HG03066 (cell line): ENCODE results near the gene CFAP58.

Experiments
- ATAC-seq: cut with Tn5 transposase; IDR thresholded peaks from one replicate; pipeline ENCODE4 v1.9.1; 2021; ENCODE audit warnings: low read depth; ENCODE audit not compliant: unreplicated experiment

CFAP58 gene

DNA sequence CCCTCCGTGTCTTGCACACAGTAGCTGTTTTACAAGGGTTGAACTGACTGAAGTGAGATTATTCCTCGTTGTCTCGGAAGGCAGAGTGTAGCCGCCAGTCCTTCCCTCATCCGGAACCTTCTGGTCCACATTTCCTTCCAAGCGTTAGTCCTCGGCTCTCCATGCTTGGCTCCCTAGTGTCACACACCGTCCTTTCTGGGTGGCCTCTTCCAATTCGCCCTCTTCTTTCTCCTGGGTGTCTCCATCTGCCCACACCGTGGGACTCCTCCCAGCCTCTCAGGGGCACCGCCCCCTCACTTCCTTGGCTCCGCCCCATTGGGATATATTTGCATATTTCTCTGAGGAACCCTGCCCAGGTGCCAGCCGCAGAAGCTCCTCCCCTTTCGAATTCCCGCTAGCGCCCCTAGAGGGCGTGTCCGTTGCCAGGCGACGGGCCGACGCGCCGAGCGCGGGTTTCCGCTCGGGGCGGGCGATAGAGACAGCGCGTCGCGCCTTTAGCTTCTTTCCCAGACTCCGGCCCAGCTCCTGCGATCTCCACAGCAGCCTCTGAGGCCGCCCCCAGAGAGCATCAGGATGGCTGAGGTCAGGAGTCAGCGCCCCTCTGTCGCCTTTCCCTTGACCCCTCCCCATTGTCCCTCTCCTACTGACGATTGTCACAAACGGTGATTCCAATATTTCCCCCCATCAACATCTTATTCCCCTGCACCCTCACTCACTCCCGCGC lies at the start of gene CFAP58:
CFAP58 (plus strand) TSS at position 509 of the 724 bp plus-strand sequence; CDS start at position 574, 65 bp downstream.
- peak; percentile 51 for ATAC-seq

DNA sequence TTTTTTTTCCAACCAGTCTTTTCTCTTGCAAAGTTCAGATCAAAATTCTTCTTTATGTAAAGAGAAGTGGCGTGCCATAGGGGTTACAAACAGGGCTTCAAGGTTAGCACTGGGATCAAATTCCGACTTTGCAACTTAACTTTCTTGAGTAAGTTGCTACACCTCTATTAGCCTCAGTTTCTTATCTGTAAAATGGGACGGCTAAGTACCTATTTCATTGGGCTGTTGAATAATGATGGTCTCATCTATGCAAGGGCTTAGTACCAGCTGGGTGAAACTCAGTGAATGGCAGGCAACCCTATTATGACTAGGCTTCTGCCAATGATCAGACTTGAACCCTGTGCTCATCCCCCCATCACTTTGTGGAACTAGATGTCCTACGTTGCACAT lies 49.3 kb upstream of the CFAP58 start:
- no peak for ATAC-seq

- no peak for ATAC-seq
Measured at GRCh38 chr10:104304927-104305326, 48.7 kb upstream of the CFAP58 start.

- no peak for ATAC-seq
Measured at GRCh38 chr10:104306897-104307296, 46.7 kb upstream of the CFAP58 start.

- no peak for ATAC-seq
Measured at GRCh38 chr10:104307576-104308438, 45.8 kb upstream of the CFAP58 start.

DNA sequence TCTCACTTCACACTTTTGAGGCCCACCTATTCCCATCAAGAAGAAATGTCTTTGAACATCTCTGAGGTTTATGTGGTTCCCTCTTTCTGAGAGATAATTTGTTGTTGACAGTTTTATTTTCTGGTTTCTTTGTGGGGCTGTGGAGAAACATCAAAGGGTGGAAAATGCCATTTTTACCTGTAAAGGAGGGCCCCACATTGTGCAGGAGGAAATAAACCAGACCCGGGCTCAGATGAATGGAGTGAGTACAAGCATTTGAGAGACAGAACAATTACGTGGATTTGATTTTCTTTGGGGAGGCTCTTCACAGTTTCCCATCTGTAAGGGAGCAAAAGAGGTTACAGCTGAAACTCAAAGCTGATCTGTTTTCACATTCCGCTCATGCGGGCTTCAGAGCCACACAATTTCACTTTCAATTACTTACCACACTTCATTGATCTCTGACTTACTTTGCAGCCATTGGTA lies 45.2 kb upstream of the CFAP58 start:
- peak; percentile 76 for ATAC-seq

DNA sequence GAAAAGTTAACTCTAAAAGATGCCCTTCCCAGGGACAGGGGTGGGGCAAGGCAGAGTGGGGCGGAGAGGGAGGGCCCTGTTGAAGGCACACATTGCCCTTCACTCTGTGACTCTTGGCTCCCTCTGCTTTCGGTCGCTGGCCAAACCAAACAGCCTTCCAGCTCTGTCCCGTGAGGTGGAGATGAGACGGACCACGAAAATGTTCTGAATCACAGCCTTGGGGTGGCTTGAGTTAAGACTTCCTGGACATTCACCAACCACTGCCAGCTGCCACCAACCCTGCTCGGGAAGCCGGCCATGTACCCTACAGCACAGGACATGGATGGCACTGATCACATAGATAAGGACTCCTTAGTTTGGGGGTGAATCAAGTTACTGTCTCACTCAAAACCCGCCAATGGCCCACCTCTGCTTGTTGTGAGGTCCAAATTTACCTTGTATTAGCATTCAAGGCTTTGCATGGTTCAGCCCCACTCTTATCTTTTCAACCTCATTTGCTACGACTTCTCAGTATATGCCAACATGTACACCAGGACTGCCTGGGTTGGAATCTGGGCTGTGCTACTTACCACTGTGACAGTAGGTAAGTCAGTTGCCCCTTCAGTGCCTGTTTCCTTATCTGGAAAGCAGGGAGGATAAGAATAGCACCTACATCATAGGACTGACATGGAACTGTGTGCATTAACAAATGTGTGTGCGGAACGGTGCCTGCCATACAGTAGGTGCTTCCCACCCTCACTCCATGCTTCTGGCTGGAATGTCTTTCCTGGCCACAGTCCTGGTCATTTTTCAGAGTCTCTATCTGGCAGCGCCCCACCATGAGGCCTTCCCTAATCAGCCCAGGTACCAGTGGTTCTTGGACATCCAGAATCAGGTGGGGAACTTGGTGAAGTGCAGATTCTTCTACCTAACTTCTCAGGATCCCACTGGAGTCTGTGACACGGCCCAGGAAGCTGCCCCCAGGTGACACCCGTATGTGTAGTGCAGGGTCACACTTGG lies 43.4 kb upstream of the CFAP58 start:
- no peak for ATAC-seq

GRCh38 chr10:104311184-104311720 lies 42.4 kb upstream of the CFAP58 start:
- no peak for ATAC-seq

- ATAC-seq: no peak
Measured at GRCh38 chr10:104314591-104315485, 38.8 kb upstream of the CFAP58 start.

- no peak for ATAC-seq
Measured at GRCh38 chr10:104315486-104315921, 38.1 kb upstream of the CFAP58 start.

GRCh38 chr10:104316321-104317099 lies 37.1 kb upstream of the CFAP58 start:
- ATAC-seq: no peak

DNA sequence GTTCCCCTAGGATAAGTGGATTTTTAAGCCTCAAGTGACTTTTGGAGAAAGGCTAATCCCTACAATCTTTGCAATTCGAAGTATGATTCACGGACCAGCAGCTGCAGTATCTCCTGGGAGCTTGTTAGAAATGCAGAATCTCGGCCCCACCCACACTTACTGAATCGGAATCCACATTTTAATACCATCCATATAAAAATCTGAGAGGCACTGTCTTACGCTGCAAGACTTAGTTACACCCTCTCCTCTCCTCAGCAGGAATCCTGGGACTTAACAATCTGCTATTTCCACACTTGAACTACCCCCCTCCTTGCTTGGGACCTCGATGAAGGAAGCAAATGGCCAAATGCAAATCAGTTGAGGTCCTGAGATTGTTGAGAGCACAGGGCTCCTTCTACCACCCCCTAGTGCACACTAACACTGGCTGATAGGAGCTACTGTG lies 36.3 kb upstream of the CFAP58 start:
- ATAC-seq: no peak

DNA sequence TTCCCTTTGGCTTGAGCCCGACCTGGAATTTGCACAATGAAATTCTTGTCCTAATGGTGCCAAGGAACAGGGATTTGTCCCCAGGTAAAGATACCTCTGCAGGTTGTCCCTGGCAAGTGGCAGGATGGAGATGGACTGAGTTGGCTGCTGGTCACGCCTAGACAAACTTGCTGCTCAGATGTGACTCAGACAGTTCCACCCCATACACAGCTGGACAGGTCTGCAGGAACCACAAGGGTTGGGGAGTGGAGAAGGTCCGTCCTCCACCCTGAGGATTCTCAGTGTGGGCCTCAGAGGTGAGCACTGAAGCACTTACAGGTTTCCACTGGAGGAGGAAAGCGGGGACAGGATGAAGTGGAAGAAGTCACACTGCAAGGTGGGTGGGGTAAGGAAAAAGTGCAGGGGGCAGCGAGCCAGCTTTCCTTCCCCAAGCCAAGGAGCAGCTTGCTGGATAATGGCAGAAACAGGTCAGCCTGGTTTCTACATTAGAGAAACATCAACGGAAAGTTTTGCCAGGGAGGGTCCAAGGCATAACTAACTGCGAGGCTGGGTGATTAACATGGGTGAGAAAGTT lies 35.8 kb upstream of the CFAP58 start:
- no peak for ATAC-seq

- ATAC-seq: no peak
Measured at GRCh38 chr10:104318326-104318725, 35.3 kb upstream of the CFAP58 start.

DNA sequence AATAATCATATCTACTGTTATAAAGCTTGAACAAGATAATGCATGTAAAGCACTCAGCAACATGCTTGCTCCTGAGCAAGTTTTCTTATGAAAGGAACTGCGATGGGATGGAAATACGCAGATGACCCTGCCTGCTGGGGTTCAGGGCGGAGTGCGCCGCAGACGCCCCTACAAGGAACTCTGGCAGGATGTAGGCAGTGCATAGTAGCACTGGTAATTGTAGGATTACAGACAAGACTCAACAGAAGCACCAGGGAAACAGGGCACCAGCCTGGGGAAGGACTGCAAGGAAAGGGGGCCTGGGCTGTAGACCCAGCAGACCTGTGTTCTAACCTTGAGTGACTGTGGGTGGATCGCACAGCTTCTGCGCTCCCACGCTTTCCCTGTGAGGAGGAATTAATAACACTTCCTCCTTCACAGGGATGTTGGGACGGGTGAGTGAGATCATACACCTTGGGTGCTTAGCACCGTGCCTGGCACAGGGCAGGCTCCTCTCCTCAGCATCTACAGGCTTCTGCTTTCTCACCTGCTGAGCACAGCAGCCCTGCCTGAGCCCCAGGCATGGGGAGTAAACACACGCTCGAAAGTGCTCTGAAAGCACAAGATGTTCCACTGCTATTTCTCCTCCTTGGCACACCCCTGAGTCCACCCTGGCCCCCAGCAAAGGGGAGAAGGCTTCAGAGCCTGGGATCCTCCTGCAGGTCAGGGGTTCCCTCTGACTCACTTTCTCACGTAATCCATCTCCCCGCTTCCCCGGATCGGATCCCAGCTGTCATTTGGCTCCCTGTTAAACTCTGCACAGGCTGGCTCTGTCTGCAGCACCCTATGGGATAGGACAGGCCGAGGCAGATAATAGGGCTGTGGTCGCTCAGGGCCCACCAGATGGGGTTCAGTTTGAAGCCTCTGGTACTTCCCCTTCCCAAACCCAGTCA lies 34.6 kb upstream of the CFAP58 start:
- no peak for ATAC-seq

DNA sequence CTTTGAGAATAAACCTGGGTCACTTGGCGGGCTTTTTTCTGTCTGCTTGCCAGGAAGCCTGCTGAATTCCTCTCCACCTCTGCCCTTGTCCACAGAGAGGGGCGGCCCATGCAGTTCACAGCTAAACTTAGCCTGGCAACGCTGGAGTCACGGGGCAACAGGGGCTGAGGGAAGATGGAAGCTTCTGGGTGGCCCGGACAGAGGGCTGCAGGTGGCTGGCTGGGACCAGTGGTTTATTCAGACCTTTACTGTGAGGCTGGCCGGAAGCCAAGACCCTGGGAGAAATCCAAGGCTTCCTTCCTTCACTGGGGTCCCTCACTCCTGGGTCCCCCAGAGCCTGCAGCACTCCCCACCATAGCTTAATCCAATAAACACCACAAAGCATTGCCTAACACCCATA lies 32.4 kb upstream of the CFAP58 start:
- ATAC-seq: no peak
